ENCODE measurements around the gene STK32B.

STK32B gene

GRCh38 chr4:5020341-5020740 is 30.9 kb upstream of the STK32B start:
- Histone ChIP-seq H3K9me3 (ENCODE audit: control insufficient read depth, insufficient read depth, low read depth, low read length) (no peaks in the 10 kb centered on the region), H3K4me3 (ENCODE audit: low read depth, low read length) (no peak overlapping the region), H3K36me3 (ENCODE audit: control insufficient read depth in 2 of 2, insufficient read depth in 1 of 2, low read length in 2 of 2) (no peaks in the 10 kb centered on the region), H3K4me1 (ENCODE audit: control insufficient read depth, insufficient read depth, low read length) (no peaks in the 10 kb centered on the region), H3K27ac (ENCODE audit: extremely low read depth, low read depth, low read length) (no peak overlapping the region)
- CTCF ChIA-PET = no interaction called here
- POLR2A ChIA-PET = no interaction called here
- TF ChIP-seq ATF2 (tag by site-specific recombination; IDR thresholded peaks at IDR 0.05; ENCODE audit: low read depth) (no peak), ZNF610 (tag by site-specific recombination; IDR thresholded peaks at IDR 0.05; ENCODE audit: borderline replicate concordance) (no peak), ZNF423 (tag by site-specific recombination; IDR thresholded peaks at IDR 0.05) (no peak), ZBTB48 (tag by site-specific recombination; IDR thresholded peaks at IDR 0.05) (no peak), PATZ1 (tag by site-specific recombination; IDR thresholded peaks at IDR 0.05) (no peak), KLF10 (tag by site-specific recombination; IDR thresholded peaks at IDR 0.05) (no peak), BCL11B (tag by site-specific recombination; IDR thresholded peaks at IDR 0.05; ENCODE audit: low read depth) (no peak), ZNF768 (tag by site-specific recombination; IDR thresholded peaks at IDR 0.05) (no peak), ZNF677 (tag by site-specific recombination; IDR thresholded peaks at IDR 0.05) (no peak), ZNF571 (tag by site-specific recombination; IDR thresholded peaks at IDR 0.05) (no peak), SCRT1 (tag by site-specific recombination; IDR thresholded peaks at IDR 0.05; ENCODE audit: borderline replicate concordance) (no peak), ZBTB26 (tag by site-specific recombination; optimal IDR thresholded peaks at IDR 0.05) (no peak), ZNF324 (tag by site-specific recombination; IDR thresholded peaks at IDR 0.05) (no peak), TSHZ1 (tag by site-specific recombination; IDR thresholded peaks at IDR 0.05; ENCODE audit: borderline replicate concordance) (no peak)

- Histone ChIP-seq H3K36me3 (ENCODE audit: control insufficient read depth in 2 of 2, insufficient read depth in 1 of 2, low read length in 2 of 2) (no peaks in the 10 kb centered on the region), H3K9me3 (ENCODE audit: control insufficient read depth, insufficient read depth, low read depth, low read length) (no peaks in the 10 kb centered on the region), H3K27ac (ENCODE audit: extremely low read depth, low read depth, low read length) (no peak overlapping the region), H3K4me3 (ENCODE audit: low read depth, low read length) (no peak overlapping the region), H3K4me1 (ENCODE audit: control insufficient read depth, insufficient read depth, low read length) (no peaks in the 10 kb centered on the region)
- CTCF ChIA-PET = no interaction called here
- TF ChIP-seq ZNF777 (tag by site-specific recombination; IDR thresholded peaks at IDR 0.05; ENCODE audit: borderline replicate concordance) (no peak), ZXDB (tag by site-specific recombination; IDR thresholded peaks at IDR 0.05) (no peak), ZNF664 (tag by site-specific recombination; IDR thresholded peaks at IDR 0.05) (no peak), ZSCAN5A (tag by site-specific recombination; IDR thresholded peaks at IDR 0.05) (no peak), HOXD13 (CRISPR knock-in tag; IDR thresholded peaks at IDR 0.05; ENCODE audit: borderline replicate concordance) (no peak), KLF8 (tag by site-specific recombination; IDR thresholded peaks at IDR 0.05) (no peak), ZFP37 (tag by site-specific recombination; IDR thresholded peaks at IDR 0.05) (no peak), ZNF639 (tag by site-specific recombination; IDR thresholded peaks at IDR 0.05) (no peak), KLF16 (tag by site-specific recombination; IDR thresholded peaks at IDR 0.05) (no peak), ZNF239 (tag by site-specific recombination; IDR thresholded peaks at IDR 0.05) (no peak), ZNF658 (tag by site-specific recombination; IDR thresholded peaks at IDR 0.05) (no peak), ZNF146 (tag by site-specific recombination; IDR thresholded peaks at IDR 0.05) (no peak), ZNF157 (tag by site-specific recombination; IDR thresholded peaks at IDR 0.05) (no peak)
- POLR2A ChIA-PET = no interaction called here
Observed at GRCh38 chr4:5021546-5021945, 29.7 kb upstream of the STK32B start.

Data from HEK293 (cell line).